AG04449 (cell line): ENCODE data around the gene MCM9.

ENCODE experiments used
- CTCF ChIA-PET: fragments of 350-600 bp; formaldehyde crosslinking; extraction: SDS; loops from one replicate; lab custom pipeline; 2021; ENCODE audit warnings: antibody characterized with exemption; lab: Yijun Ruan, JAX
- POLR2A ChIA-PET: fragments of 400-600, 350-600 bp; formaldehyde crosslinking; extraction: SDS; loops from one replicate; lab custom pipeline; 2020; ENCODE audit warnings: antibody characterized with exemption, inconsistent platforms; lab: Yijun Ruan, JAX
- DNase-seq: peaks from one replicate; pipeline ENCODE4 v3.0.0-alpha.2; 2010; ENCODE audit warnings: low read depth, low spot score
- H3K4me3 ChIP-seq: 2 replicates; pipeline ENCODE4 v1.5.1; 2011; ENCODE audit warnings: low read depth, mild to moderate bottlenecking, control low read depth, low read length
- CTCF ChIP-seq: IDR thresholded peaks from one replicate; pipeline ENCODE4 v1.5.1; 2011; ENCODE audit warnings: mild to moderate bottlenecking, moderate library complexity, low read length, control low read depth, inconsistent platforms; ENCODE audit not compliant: insufficient read depth; ENCODE audit errors: missing control alignments

Gene MCM9

DNA sequence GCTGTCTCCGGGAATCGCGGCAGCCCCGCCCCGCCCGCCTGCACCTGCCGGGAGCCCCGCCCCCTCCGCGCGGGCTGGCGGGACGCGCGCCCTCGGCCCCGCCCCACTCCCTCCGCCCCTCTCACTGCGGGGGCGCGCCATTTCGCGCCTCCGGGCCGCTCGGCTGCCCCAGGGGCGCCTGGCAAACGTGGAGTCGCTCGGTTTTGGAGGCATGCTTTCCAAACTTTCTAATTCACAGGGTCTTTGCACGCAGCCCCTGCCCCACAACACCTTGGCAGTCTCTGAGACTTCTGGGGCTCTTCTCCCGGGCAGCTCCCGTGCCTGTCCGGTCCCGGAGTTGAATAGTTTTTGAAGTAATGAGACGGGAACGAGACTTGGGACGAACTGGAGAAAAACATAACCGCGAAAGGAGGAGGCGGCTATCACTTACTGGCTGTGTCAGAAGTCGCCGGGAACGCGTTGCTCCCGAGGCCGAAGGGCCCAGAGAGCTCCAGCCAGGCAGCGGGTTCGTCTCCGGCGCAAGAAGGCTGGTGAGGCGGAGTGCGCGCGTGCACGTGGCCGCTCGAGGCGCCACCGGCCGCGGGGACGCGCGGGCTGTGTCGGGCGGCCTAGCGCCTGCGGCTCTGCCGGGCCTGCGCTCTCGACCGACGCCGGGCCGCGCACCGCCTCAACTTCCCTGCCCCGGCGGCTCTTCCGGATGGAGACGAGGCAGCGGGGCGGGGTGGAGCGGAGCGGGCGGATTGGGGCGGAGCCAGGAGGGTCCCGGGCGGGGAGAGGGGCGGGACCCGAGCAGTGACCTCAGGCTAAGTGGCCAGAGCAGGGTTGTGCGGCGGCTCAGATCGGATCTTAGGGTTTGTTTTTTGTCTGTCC is at the start of gene MCM9:
Gene MCM9 (minus strand): TSS at position 699 of the 870 bp plus-strand sequence. CDS start 3,436 bp downstream, outside the sequence.
- ChIA-PET POLR2A (interaction anchor here (0.7 to 0.8 kb wide), 2 partner anchors 40 to 41 kb away, joined by 3 read pairs; partner anchors contain the start of gene ASF1A), CTCF (interaction anchor here (0.7 to 1.1 kb wide), 3 partner anchors 134 to 651 kb away, joined by 3 to 4 read pairs (median 3); no protein-coding TSS in a partner anchor)
- DNase-seq, result no peak
- H3K4me3 ChIP-seq, result peak within 1 kb of the TSS; percentile 74
- no peak for TF ChIP-seq CTCF

DNA sequence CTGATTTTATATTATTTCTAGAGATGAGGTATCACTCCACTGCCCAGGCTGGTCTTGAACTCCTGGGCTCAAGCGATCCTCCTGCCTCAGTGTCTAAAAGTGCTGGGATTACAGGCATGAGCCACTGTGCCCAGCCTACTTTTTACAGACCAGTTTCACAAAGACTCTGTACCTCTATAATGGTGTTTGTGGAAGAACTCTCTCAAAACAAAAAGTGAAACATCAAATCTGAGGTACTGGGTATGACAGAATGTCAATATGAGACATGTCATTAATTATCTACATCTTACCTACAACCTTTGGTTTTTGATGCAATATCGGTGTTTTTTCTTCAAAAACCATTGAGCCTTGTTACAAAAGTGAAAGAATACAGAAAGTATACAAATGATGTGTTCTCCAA is 49.4 kb upstream of the MCM9 start:
- no peak for TF ChIP-seq CTCF
- H3K4me3 ChIP-seq, result no peak overlapping the region
- DNase-seq, result no peak
- POLR2A ChIA-PET, result no interaction called here
- CTCF ChIA-PET, result no interaction called here

DNA sequence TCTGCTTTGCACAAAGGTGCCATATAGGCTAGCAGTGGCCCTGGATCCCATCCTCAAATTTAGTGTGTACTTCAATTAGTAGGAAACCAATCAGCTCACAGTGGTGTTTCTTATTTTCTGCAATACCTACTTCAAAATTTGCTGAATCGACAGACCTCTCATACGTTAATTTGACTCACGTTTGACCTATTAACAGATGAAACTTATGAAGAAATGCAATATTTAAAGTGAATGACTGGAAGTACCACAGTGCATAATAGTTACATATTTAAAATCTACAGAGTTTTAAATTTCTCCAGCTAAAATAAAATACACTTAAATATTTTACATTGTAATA is 47.6 kb upstream of the MCM9 start:
- no peak for DNase-seq
- ChIA-PET CTCF (interaction anchor here (1.8 kb wide), 1 partner anchor 128 kb away, joined by 4 read pairs; no protein-coding TSS in a partner anchor), POLR2A (no interaction called here)
- no peak overlapping the region for H3K4me3 ChIP-seq
- no peak for TF ChIP-seq CTCF

GRCh38 chr6:118981884-118982574 is 47.1 kb upstream of the MCM9 start:
- no peak overlapping the region for H3K4me3 ChIP-seq
- no peak for TF ChIP-seq CTCF
- ChIA-PET POLR2A (no interaction called here), CTCF (interaction anchor here (1.8 kb wide), 1 partner anchor 129 kb away, joined by 4 read pairs; no protein-coding TSS in a partner anchor)
- DNase-seq, result no peak

GRCh38 chr6:118980063-118980462 is 45.1 kb upstream of the MCM9 start:
- POLR2A ChIA-PET, result no interaction called here
- CTCF ChIA-PET, result no interaction called here
- no peak for TF ChIP-seq CTCF
- no peak for DNase-seq
- no peak overlapping the region for H3K4me3 ChIP-seq

GRCh38 chr6:118974790-118975189 is 39.8 kb upstream of the MCM9 start:
- ChIA-PET POLR2A (no interaction called here), CTCF (no interaction called here)
- DNase-seq, result no peak
- H3K4me3 ChIP-seq, result no peak overlapping the region
- no peak for TF ChIP-seq CTCF
